T-cell (primary cell): Measurements from ENCODE around the gene MYO7A. TPM values are rescaled to one million over a fixed set of nuclear protein-coding genes. Genes with fewer than 3 reads are reported as not detected.

ENCODE experiments used
- ATAC-seq, 4 experiments: fragments of 200-7000 bp in 3 of 4; fragments of 150-1000 bp in 1 of 4; cut with Tn5 transposase; replicated peaks in 1 of 4; 1 replicate in 3 of 4; 2 replicates in 1 of 4; pipeline ENCODE4 v1.10.0; 2021; ENCODE audit warnings: moderate library complexity in 3 of 4, mild to moderate bottlenecking in 2 of 4, moderate number of reproducible peaks in 1 of 4
- CTCF ChIA-PET, 2 donors: fragments of 300-600 bp; sonication (Branson Sonifier 250); formaldehyde crosslinking; loops; one replicate each; lab custom pipeline; 2022; ENCODE audit warnings: antibody characterized with exemption in 2 of 2; lab: Charles Lee
- POLR2A ChIA-PET, 2 donors: fragments of 300-600 bp; sonication (Branson Sonifier 250); formaldehyde crosslinking; loops; one replicate each; lab custom pipeline; 2022; ENCODE audit warnings: antibody characterized with exemption in 2 of 2; lab: Charles Lee
- DNase-seq, 35 experiments: peaks; one replicate each; pipeline versions ENCODE4 v3.0.0 to v3.0.0-alpha.2; 2013 to 2023
- H3K27ac ChIP-seq: one replicate; pipeline ENCODE4 v1.5.1; 2013; ENCODE audit warnings: low read length
- H3K27me3 ChIP-seq, 2 experiments: replicated peaks in 1 of 2; 1 replicate in 1 of 2; 2 replicates in 1 of 2; pipeline versions ENCODE4 v1.6.1 to v1.7.0; 2013; ENCODE audit warnings: low read length in 1 of 2, mixed read lengths in 1 of 2; ENCODE audit not compliant: control insufficient read depth in 2 of 2, insufficient read depth in 2 of 2; ENCODE audit errors: extremely low read depth in 1 of 2
- H3K36me3 ChIP-seq, 2 donors: 1 replicate in 1 of 2; 2 replicates in 1 of 2; pipeline versions ENCODE4 v1.6.1 to v1.7.0; 2013; ENCODE audit warnings: low read length in 1 of 2; ENCODE audit not compliant: control insufficient read depth in 2 of 2, insufficient read depth in 1 of 2; ENCODE audit errors: extremely low read depth in 1 of 2
- H3K4me1 ChIP-seq, 2 experiments: 1 replicate in 1 of 2; 2 replicates in 1 of 2; pipeline versions ENCODE4 v1.6.1 to v1.7.0; 2013; ENCODE audit warnings: low read length in 2 of 2, mixed read lengths in 1 of 2; ENCODE audit not compliant: insufficient read depth in 2 of 2, control insufficient read depth in 1 of 2; ENCODE audit errors: extremely low read depth in 1 of 2
- H3K4me3 ChIP-seq, 2 donors: 1 replicate in 1 of 2; 2 replicates in 1 of 2; pipeline versions ENCODE4 v1.5.1 to v1.7.0; 2013; ENCODE audit warnings: mild to moderate bottlenecking in 2 of 2, low read length in 1 of 2, moderate library complexity in 1 of 2; ENCODE audit not compliant: control insufficient read depth in 1 of 2; ENCODE audit errors: extremely low read depth in 1 of 2
- H3K9me3 ChIP-seq: 2 replicates; pipeline ENCODE4 v1.7.0; 2013
- H3K27ac Mint-ChIP-seq, 2 donors: one replicate each; pipeline ENCODE4 v1.8.0; 2020 to 2021; ENCODE audit warnings: mild to moderate bottlenecking in 2 of 2, mixed read lengths in 2 of 2
- H3K27me3 Mint-ChIP-seq, 2 donors: one replicate each; pipeline ENCODE4 v1.8.0; 2021 to 2022; ENCODE audit warnings: mixed read lengths in 2 of 2
- H3K36me3 Mint-ChIP-seq: one replicate; pipeline ENCODE4 v1.8.0; 2021; ENCODE audit warnings: mixed read lengths
- H3K4me1 Mint-ChIP-seq, 3 donors: one replicate each; pipeline ENCODE4 v1.8.0; 2020 to 2022; ENCODE audit warnings: mixed read lengths in 3 of 3, mild to moderate bottlenecking in 1 of 3
- H3K4me3 Mint-ChIP-seq, 3 donors: one replicate each; pipeline ENCODE4 v1.8.0; 2020 to 2022; ENCODE audit warnings: mild to moderate bottlenecking in 3 of 3, mixed read lengths in 3 of 3, moderate library complexity in 3 of 3
- H3K9me3 Mint-ChIP-seq, 3 donors: one replicate each; pipeline ENCODE4 v1.8.0; 2020 to 2022; ENCODE audit warnings: mixed read lengths in 3 of 3
- WGBS: methylation state at CpG from one replicate; pipeline ENCODE4 v1.1.5; 2013; ENCODE audit warnings: missing lambda C conversion rate; ENCODE audit not compliant: insufficient coverage; 5-methylcytosine and 5-hydroxymethylcytosine counted together
- total RNA-seq, 35 experiments: library from RNA in 6 of 35; stranded (reverse) in 6 of 35; fragments of 120-200 nt in 1 of 35; gene quantifications; one replicate each; pipeline versions ENCODE4 v1.2.1 to v1.2.4 and lab custom pipeline; 2013 to 2026

MYO7A gene
- total RNA-seq, 5 donors from 2014 or later (not counting 1 experiment from before 2014, with no cell fraction given): 0.15 to 1.7 (median 0.44) TPM

DNA sequence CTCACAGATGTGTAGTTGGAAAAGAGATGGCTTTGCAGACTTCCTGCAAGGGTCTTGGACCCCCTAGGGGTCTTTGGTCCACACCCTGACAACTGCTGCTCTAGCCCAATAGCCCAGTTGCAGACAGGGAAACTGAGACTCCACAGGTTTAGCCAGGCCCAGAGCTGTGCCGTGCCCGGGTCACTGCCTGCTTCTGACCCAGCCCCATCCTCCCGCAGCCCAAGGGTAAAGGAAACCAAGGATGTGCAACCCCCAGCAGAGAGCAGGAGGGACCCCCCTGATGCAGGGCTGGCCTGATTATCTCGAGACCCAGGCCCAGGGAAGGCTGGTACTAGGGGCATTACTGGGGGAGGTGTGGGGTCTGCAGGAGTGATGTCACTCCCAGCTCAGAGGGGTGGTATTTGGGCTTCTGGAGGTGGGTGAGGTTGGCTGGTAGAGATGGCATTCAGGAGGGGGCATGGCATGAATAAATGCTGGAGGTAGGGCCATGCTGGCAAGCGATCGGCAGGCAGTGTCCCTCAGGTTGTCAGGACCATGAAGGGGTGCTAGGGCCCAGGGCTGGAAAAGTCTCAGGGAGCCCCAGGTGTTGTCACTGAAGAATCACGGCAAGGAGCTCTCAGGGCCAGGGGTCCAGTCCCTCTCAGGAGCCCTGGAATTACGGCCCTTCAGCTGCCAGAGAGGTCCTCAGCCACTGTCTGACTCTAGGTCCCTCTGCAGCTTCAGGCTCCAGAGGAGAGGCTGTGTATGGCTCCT, 21.1 kb downstream of the MYO7A start:
- H3K27ac ChIP-seq: no peak overlapping the region
- H3K9me3 Mint-ChIP-seq: no peaks in the 10 kb centered on the region
- POLR2A ChIA-PET: no interaction called here
- ATAC-seq (no peak), DNase-seq (no peak)
- peaks cover 33 to 50% (median 42%) of the 10 kb centered on the region in 3 donors for H3K4me1 Mint-ChIP-seq
- 90% methylated on average over 8 of the region's 8 CpGs for WGBS
- no peak overlapping the region for H3K4me3 ChIP-seq
- no peaks in the 10 kb centered on the region for H3K36me3 Mint-ChIP-seq
- peaks cover 11 to 45% of the 10 kb centered on the region in 2 experiments for H3K4me1 ChIP-seq
- H3K4me3 Mint-ChIP-seq: no peak overlapping the region
- H3K27me3 Mint-ChIP-seq: no peaks in the 10 kb centered on the region
- H3K36me3 ChIP-seq: no peaks in the 10 kb centered on the region
- H3K27ac Mint-ChIP-seq: no peak overlapping the region
- H3K9me3 ChIP-seq: no peaks in the 10 kb centered on the region
- CTCF ChIA-PET: no interaction called here
- peaks cover 0 to 8% of the 10 kb centered on the region in 2 experiments for H3K27me3 ChIP-seq

DNA sequence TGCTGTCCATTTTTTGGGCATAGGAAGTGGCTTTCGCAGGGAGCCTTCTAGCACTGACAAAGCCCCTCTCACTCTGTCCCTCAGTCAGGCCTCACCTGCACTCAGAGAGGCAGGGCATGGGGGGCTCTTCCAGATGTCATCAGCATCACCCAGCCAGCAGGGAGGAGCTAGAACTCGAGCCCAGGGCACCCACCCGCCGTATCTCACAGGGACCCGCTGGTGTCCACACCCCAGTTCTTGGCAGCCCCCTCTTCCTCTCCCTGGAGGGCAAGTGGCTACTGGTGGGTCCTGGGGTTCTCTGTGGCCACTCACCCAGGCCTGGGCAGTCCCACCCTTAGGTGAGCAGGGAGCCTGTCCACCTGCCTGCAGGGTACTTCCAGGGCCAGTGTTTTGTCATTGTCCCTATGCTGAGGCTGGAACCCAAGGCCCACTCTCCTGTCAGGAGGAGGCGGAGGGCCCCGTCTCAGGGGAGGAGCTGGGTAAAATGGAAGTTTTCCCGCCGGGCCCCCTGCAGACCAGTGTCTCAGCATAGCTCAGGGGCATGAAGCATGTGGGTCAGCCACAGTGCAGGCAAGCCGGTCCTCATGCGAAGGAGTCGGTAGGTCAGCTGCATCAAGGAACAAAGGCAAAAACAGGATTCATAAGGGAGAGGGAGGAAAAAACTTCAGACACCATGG, 21.8 kb downstream of the MYO7A start:
- H3K27me3 ChIP-seq: peaks cover 0 to 8% of the 10 kb centered on the region in 2 experiments
- Mint-ChIP-seq H3K4me1 (peaks cover 33 to 56% (median 43%) of the 10 kb centered on the region in 3 donors), H3K27me3 (no peaks in the 10 kb centered on the region), H3K4me3 (no peak overlapping the region), H3K9me3 (no peaks in the 10 kb centered on the region), H3K27ac (no peak overlapping the region), H3K36me3 (no peaks in the 10 kb centered on the region)
- ChIA-PET POLR2A (no interaction called here), CTCF (no interaction called here)
- H3K4me1 ChIP-seq: peaks cover 11 to 52% of the 10 kb centered on the region in 2 experiments
- WGBS: 91% methylated on average over 10 of the region's 12 CpGs
- H3K9me3 ChIP-seq: no peaks in the 10 kb centered on the region
- H3K27ac ChIP-seq: no peak overlapping the region
- ATAC-seq: no peak
- no peaks in the 10 kb centered on the region for H3K36me3 ChIP-seq
- no peak overlapping the region for H3K4me3 ChIP-seq
- DNase-seq: no peak

DNA sequence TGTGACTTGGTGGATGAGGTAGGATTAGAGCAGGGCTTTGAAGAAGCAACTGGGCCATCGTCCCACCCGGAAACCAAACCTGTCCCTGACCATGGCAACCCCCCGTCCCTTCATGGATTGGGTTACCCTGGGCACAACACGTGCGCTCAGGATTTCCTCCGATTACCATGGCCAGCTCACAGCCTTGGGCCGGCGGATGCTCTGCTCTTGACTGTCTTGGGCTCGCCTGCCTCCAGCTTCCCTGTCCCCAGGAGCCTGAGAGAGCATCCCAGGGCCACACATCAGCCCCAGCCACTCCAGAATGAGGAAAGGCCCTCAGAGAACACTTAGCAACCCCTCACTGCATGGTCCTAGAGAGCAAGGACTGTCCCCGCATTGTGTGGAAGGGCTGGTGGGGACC, 22.8 kb downstream of the MYO7A start:
- no peaks in the 10 kb centered on the region for H3K36me3 Mint-ChIP-seq
- Histone ChIP-seq H3K9me3 (no peaks in the 10 kb centered on the region), H3K36me3 (no peaks in the 10 kb centered on the region), H3K4me1 (peaks cover 11 to 52% of the 10 kb centered on the region in 2 experiments), H3K27ac (no peak overlapping the region), H3K27me3 (peaks cover 0 to 8% of the 10 kb centered on the region in 2 experiments), H3K4me3 (no peak overlapping the region)
- ChIA-PET CTCF (no interaction called here), POLR2A (no interaction called here)
- no peaks in the 10 kb centered on the region for H3K9me3 Mint-ChIP-seq
- no peak overlapping the region for H3K4me3 Mint-ChIP-seq
- WGBS: 96% methylated on average over 10 of the region's 10 CpGs
- no peak for DNase-seq
- no peaks in the 10 kb centered on the region for H3K27me3 Mint-ChIP-seq
- H3K4me1 Mint-ChIP-seq: peaks cover 33 to 63% (median 45%) of the 10 kb centered on the region in 3 donors
- no peak for ATAC-seq
- no peak overlapping the region for H3K27ac Mint-ChIP-seq

- H3K27me3 ChIP-seq: peaks cover 0 to 8% of the 10 kb centered on the region in 2 experiments
- H3K9me3 Mint-ChIP-seq: no peaks in the 10 kb centered on the region
- WGBS: 16% methylated on average over 4 of the region's 11 CpGs
- no peaks in the 10 kb centered on the region for H3K36me3 ChIP-seq
- H3K4me1 ChIP-seq: peaks cover 11 to 51% of the 10 kb centered on the region in 2 experiments
- no peaks in the 10 kb centered on the region for H3K27me3 Mint-ChIP-seq
- ATAC-seq (peak; percentile 29 to 64 (median 56)), DNase-seq (peak in 34 of 35 experiments; percentile 13 to 65 (median 38))
- no peaks in the 10 kb centered on the region for H3K9me3 ChIP-seq
- ChIA-PET CTCF (interaction anchor here in 1 of 2 donors (0.6 kb wide), 1 partner anchor 1327 kb away, joined by 4 read pairs; no protein-coding TSS in a partner anchor), POLR2A (no interaction called here)
- H3K4me3 Mint-ChIP-seq: peak overlapping the region in 1 of 3 donors; percentile 10
- no peaks in the 10 kb centered on the region for H3K36me3 Mint-ChIP-seq
- H3K4me3 ChIP-seq: no peak overlapping the region
- H3K27ac Mint-ChIP-seq: peak overlapping the region; percentile 36 to 79
- peaks cover 33 to 62% (median 45%) of the 10 kb centered on the region in 3 donors for H3K4me1 Mint-ChIP-seq
- peak overlapping the region; percentile 1 for H3K27ac ChIP-seq
Measured at GRCh38 chr11:77151804-77152509, 23.9 kb downstream of the MYO7A start.

- Histone ChIP-seq H3K9me3 (no peaks in the 10 kb centered on the region), H3K4me3 (no peak overlapping the region), H3K27ac (peak overlapping the region; percentile 5), H3K27me3 (peaks cover 0 to 8% of the 10 kb centered on the region in 2 experiments), H3K36me3 (no peaks in the 10 kb centered on the region), H3K4me1 (peaks cover 11 to 45% of the 10 kb centered on the region in 2 experiments)
- DNase-seq (no peak), ATAC-seq (no peak)
- Mint-ChIP-seq H3K9me3 (no peaks in the 10 kb centered on the region), H3K27me3 (no peaks in the 10 kb centered on the region), H3K27ac (peak overlapping the region; percentile 25 to 36), H3K4me3 (peak overlapping the region in 2 of 3 donors; percentile 10 to 11), H3K36me3 (no peaks in the 10 kb centered on the region), H3K4me1 (peaks cover 32 to 55% (median 40%) of the 10 kb centered on the region in 3 donors)
- POLR2A ChIA-PET: no interaction called here
- CTCF ChIA-PET: no interaction called here
- WGBS: 86% methylated on average over 6 of the region's 6 CpGs
Measured at GRCh38 chr11:77152846-77153245, 24.8 kb downstream of the MYO7A start.
